Stimulated activated CD8-positive, alpha-beta memory T cell treated with anti-CD3 and anti-CD28 coated beads, Interleukin-15, amount 100 ng/mL, for 48 hours (primary cell): ENCODE results near the gene PERCC1.

Experiments used
- DNase-seq, 2 donors: peaks; one replicate each; pipeline ENCODE4 v3.0.0-alpha.2; 2020; ENCODE audit warnings: low read depth in 2 of 2

The PERCC1 gene

GRCh38 chr16:1412847-1413246 lies 18.0 kb upstream of the PERCC1 start:
- DNase-seq: no peak

GRCh38 chr16:1413684-1414531 lies 17.0 kb upstream of the PERCC1 start:
- DNase-seq: peak; percentile 55 to 60

GRCh38 chr16:1414532-1415260 lies 16.2 kb upstream of the PERCC1 start, which contains the start of gene UNKL:
TSS of gene UNKL (minus strand) at chr16:1414704. CDS start at chr16:1414691, 13 bp downstream.
- DNase-seq: peak; percentile 70 to 74

GRCh38 chr16:1416521-1416941 lies 14.3 kb upstream of the PERCC1 start:
- no peak for DNase-seq

GRCh38 chr16:1420111-1420539 lies 10.8 kb upstream of the PERCC1 start:
- DNase-seq: no peak

GRCh38 chr16:1422076-1422475 lies 8.8 kb upstream of the PERCC1 start:
- no peak for DNase-seq

- DNase-seq: no peak
Observed at GRCh38 chr16:1424028-1424427, 6.8 kb upstream of the PERCC1 start.

- no peak for DNase-seq
Observed at GRCh38 chr16:1425616-1426370, 5.1 kb upstream of the PERCC1 start.

- no peak for DNase-seq
Observed at GRCh38 chr16:1426734-1427471, 4.0 kb upstream of the PERCC1 start.

- no peak for DNase-seq
Observed at GRCh38 chr16:1427473-1428461, 3.1 kb upstream of the PERCC1 start.

- peak in 1 of 2 donors; percentile 49 for DNase-seq
Observed at GRCh38 chr16:1428511-1428910, 2.4 kb upstream of the PERCC1 start.

GRCh38 chr16:1429012-1429411 lies 1.9 kb upstream of the PERCC1 start:
- no peak for DNase-seq

- no peak for DNase-seq
Observed at GRCh38 chr16:1429631-1430030, 1.2 kb upstream of the PERCC1 start.

- DNase-seq: no peak
Observed at GRCh38 chr16:1430214-1430758, 592 bp upstream of the PERCC1 start.

GRCh38 chr16:1431497-1432270 lies 806 bp downstream of the PERCC1 start:
- DNase-seq: no peak

- DNase-seq: no peak
Observed at GRCh38 chr16:1432388-1433262, 1.7 kb downstream of the PERCC1 start.

GRCh38 chr16:1433263-1433560 lies 2.3 kb downstream of the PERCC1 start:
- DNase-seq: no peak

GRCh38 chr16:1433756-1434155 lies 2.9 kb downstream of the PERCC1 start:
- no peak for DNase-seq
